ENCODE measurements around the gene CDCA4.
A peak's percentile ranks its signal among the peaks of the same experiment; 100 is the strongest.

The CDCA4 gene

DNA sequence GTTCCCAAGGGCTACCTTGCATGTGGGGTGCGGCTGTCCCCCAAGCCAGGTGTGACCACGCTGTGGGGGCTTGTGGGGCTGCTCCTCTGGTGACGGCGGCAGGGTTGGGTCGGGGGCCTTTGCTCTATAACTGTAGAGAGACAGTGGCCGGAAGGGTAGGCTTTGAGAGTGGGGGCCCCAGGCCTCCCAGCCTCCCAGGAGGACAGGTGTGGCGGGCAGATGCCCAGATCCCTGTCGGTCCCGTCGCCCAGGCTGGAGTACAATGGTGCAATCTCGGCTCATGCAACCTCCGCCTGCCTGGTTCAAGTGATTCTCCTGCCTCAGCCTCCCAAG lies 47.1 kb upstream of the CDCA4 start:
- Histone ChIP-seq H3K36me3 (ENCODE audit: control insufficient read depth in 1 of 2, insufficient read depth in 2 of 2, low read length in 2 of 2) (no peaks in the 10 kb centered on the region), H3K79me1 (ENCODE audit: low read length) (no peaks in the 10 kb centered on the region), H3K4me3 (ENCODE audit: low read depth, low read length) (no peak overlapping the region), H3K4ac (ENCODE audit: low read depth, low read length) (no peak overlapping the region), H3K9me3 (ENCODE audit: insufficient read depth, low read depth, low read length) (peaks cover 7% of the 10 kb centered on the region), H4K12ac (ENCODE audit: low read depth, low read length) (no peak overlapping the region), H2AFZ (ENCODE audit: insufficient read depth, low read length, poor library complexity) (no peak overlapping the region), H3K4me1 (ENCODE audit: control insufficient read depth in 1 of 2, insufficient read depth in 2 of 2, low read length in 2 of 2) (peaks cover 3 to 8% of the 10 kb centered on the region in 2 experiments), H2BK12ac (ENCODE audit: low read length) (peak overlapping the region; percentile 38), H4K8ac (ENCODE audit: low read depth, low read length) (no peak overlapping the region), H3K14ac (ENCODE audit: low read length) (no peak overlapping the region), H3K79me2 (ENCODE audit: control insufficient read depth, insufficient read depth, low read length, poor library complexity) (no peaks in the 10 kb centered on the region), H3K18ac (ENCODE audit: low read length) (no peak overlapping the region), H3K27me3 (ENCODE audit: insufficient read depth, low read length) (no peaks in the 10 kb centered on the region), H3K4me2 (ENCODE audit: low read length) (no peak overlapping the region), H3K27ac (ENCODE audit: low read depth, low read length) (no peak overlapping the region), H4K91ac (ENCODE audit: low read depth, low read length) (no peak overlapping the region), H2BK120ac (ENCODE audit: insufficient read depth, low read length, poor library complexity) (no peak overlapping the region), H3K23ac (ENCODE audit: low read length) (no peak overlapping the region), H3K9ac (ENCODE audit: low read length) (no peak overlapping the region), H2AK5ac (ENCODE audit: low read length) (no peak overlapping the region), H2BK5ac (ENCODE audit: low read depth, low read length, poor library complexity) (no peak overlapping the region)
- DNase-seq = no peak
- WGBS (ENCODE audit: extremely low coverage, insufficient coverage, insufficient read length) = no CpG with 5 or more reads among the region's 12 CpGs

DNA sequence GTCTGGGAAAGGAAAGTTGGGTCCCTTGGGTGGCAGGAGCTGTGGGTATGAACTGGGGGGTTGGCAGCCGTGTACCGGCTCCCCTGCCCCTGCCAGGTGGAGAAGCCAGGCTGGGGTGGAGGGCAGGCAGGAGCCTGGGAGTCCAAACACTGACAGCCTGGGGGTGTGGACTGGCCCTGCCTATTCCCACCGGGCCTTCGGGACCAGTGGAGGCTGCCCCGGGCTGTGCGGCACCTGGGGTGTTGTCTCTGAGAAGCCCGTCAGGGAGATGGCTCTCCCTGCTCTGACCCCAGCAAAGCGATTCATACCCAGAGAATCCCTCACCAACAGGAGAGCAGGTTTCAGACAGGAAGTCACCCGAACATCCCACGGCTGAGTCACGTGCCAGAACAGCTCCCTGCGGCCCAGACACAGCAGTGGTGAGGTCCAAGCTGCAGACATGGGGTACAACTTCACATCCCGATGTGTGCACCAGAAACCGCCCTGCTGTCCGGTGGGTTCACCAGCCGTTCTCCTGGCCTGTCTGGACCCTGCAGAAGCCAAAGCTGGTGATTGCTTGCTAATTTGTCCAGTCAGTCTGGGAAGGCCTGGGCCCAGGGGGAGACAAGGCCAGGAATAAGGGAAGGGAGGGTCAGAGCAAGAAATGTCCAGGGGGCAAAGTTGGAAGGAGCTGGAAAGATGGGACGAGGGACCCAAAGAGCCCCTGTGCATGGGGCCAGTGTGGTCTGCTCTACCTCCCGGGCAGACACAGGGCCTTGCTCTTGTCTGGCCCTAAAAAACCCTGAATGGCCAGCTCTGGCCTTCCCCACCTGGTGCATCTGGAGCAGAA lies 46.5 kb upstream of the CDCA4 start:
- H3K27ac ChIP-seq (ENCODE audit: low read depth, low read length) = no peak overlapping the region
- H3K36me3 ChIP-seq (ENCODE audit: control insufficient read depth in 1 of 2, insufficient read depth in 2 of 2, low read length in 2 of 2) = no peaks in the 10 kb centered on the region
- peak overlapping the region; percentile 38 for H2BK12ac ChIP-seq (ENCODE audit: low read length)
- no peaks in the 10 kb centered on the region for H3K79me1 ChIP-seq (ENCODE audit: low read length)
- WGBS (ENCODE audit: extremely low coverage, insufficient coverage, insufficient read length) = no CpG with 5 or more reads among the region's 18 CpGs
- no peak overlapping the region for H3K14ac ChIP-seq (ENCODE audit: low read length)
- H2BK120ac ChIP-seq (ENCODE audit: insufficient read depth, low read length, poor library complexity) = no peak overlapping the region
- H3K9ac ChIP-seq (ENCODE audit: low read length) = no peak overlapping the region
- H3K4me2 ChIP-seq (ENCODE audit: low read length) = no peak overlapping the region
- H2BK5ac ChIP-seq (ENCODE audit: low read depth, low read length, poor library complexity) = no peak overlapping the region
- H2AK5ac ChIP-seq (ENCODE audit: low read length) = no peak overlapping the region
- H3K23ac ChIP-seq (ENCODE audit: low read length) = no peak overlapping the region
- no peak overlapping the region for H3K18ac ChIP-seq (ENCODE audit: low read length)
- H4K12ac ChIP-seq (ENCODE audit: low read depth, low read length) = no peak overlapping the region
- H4K8ac ChIP-seq (ENCODE audit: low read depth, low read length) = no peak overlapping the region
- H3K4me3 ChIP-seq (ENCODE audit: low read depth, low read length) = no peak overlapping the region
- no peak overlapping the region for H2AFZ ChIP-seq (ENCODE audit: insufficient read depth, low read length, poor library complexity)
- no peaks in the 10 kb centered on the region for H3K79me2 ChIP-seq (ENCODE audit: control insufficient read depth, insufficient read depth, low read length, poor library complexity)
- H3K4ac ChIP-seq (ENCODE audit: low read depth, low read length) = no peak overlapping the region
- peaks cover 3 to 8% of the 10 kb centered on the region in 2 experiments for H3K4me1 ChIP-seq (ENCODE audit: control insufficient read depth in 1 of 2, insufficient read depth in 2 of 2, low read length in 2 of 2)
- peaks cover 7% of the 10 kb centered on the region for H3K9me3 ChIP-seq (ENCODE audit: insufficient read depth, low read depth, low read length)
- H4K91ac ChIP-seq (ENCODE audit: low read depth, low read length) = no peak overlapping the region
- no peaks in the 10 kb centered on the region for H3K27me3 ChIP-seq (ENCODE audit: insufficient read depth, low read length)
- peak in 1 of 2 donors; percentile 16 for DNase-seq

DNA sequence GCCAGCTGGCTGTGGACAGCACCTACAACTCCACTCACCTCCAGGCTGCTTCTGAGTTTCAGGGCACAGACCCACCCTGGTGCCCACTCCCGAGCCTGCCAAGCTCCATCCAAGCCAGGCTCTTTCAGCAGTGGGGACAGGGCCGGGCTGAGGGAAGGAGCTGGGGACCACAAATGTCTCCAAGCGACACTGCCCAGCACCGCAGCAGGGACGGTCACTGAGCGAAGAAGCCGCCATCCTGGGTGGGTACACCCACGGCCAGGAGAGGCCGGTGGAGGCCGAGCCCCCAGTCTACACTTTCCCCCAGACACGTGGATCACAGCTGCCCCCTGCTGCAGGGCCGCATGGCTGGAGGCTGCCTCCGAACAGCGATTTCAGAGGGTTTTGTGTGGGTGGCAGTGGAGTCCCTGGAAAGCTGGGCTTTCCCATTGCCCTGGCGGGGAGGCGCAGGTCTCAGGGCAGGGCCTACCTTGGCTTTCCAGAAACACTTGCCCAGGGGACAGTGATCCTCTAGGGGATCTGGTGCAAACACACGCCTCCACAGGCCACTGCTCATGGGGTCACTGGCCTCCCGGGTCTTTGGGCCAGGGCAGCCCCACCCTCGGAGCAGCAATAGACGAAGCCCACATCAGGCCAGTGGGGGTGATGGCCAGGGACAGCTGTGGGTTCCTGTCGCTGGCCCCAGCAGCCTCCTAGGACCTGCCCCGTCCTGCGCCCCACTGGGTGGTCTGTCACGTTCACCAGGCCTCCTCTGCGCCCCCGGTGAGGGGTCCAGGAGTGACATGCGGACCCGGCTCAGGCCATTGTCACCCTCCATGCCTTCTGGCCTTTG lies 45.6 kb upstream of the CDCA4 start:
- Histone ChIP-seq H3K79me2 (ENCODE audit: control insufficient read depth, insufficient read depth, low read length, poor library complexity) (no peaks in the 10 kb centered on the region), H3K79me1 (ENCODE audit: low read length) (no peaks in the 10 kb centered on the region), H4K12ac (ENCODE audit: low read depth, low read length) (no peak overlapping the region), H3K4ac (ENCODE audit: low read depth, low read length) (no peak overlapping the region), H3K27ac (ENCODE audit: low read depth, low read length) (no peak overlapping the region), H3K36me3 (ENCODE audit: control insufficient read depth in 1 of 2, insufficient read depth in 2 of 2, low read length in 2 of 2) (no peaks in the 10 kb centered on the region), H3K4me2 (ENCODE audit: low read length) (no peak overlapping the region), H2BK12ac (ENCODE audit: low read length) (no peak overlapping the region), H2BK5ac (ENCODE audit: low read depth, low read length, poor library complexity) (no peak overlapping the region), H3K23ac (ENCODE audit: low read length) (no peak overlapping the region), H2BK120ac (ENCODE audit: insufficient read depth, low read length, poor library complexity) (no peak overlapping the region), H2AFZ (ENCODE audit: insufficient read depth, low read length, poor library complexity) (no peak overlapping the region), H3K4me1 (ENCODE audit: control insufficient read depth in 1 of 2, insufficient read depth in 2 of 2, low read length in 2 of 2) (peaks cover 3 to 8% of the 10 kb centered on the region in 2 experiments), H4K91ac (ENCODE audit: low read depth, low read length) (peak overlapping the region; percentile 18), H2AK5ac (ENCODE audit: low read length) (no peak overlapping the region), H3K18ac (ENCODE audit: low read length) (no peak overlapping the region), H3K4me3 (ENCODE audit: low read depth, low read length) (no peak overlapping the region), H3K14ac (ENCODE audit: low read length) (no peak overlapping the region), H3K9ac (ENCODE audit: low read length) (no peak overlapping the region), H3K9me3 (ENCODE audit: insufficient read depth, low read depth, low read length) (peaks cover 7% of the 10 kb centered on the region), H4K8ac (ENCODE audit: low read depth, low read length) (no peak overlapping the region), H3K27me3 (ENCODE audit: insufficient read depth, low read length) (no peaks in the 10 kb centered on the region)
- no peak for DNase-seq
- no CpG with 5 or more reads among the region's 28 CpGs for WGBS (ENCODE audit: extremely low coverage, insufficient coverage, insufficient read length)

- no peaks in the 10 kb centered on the region for H3K79me1 ChIP-seq (ENCODE audit: low read length)
- no peak within 1 kb of the TSS for H3K4ac ChIP-seq (ENCODE audit: low read depth, low read length)
- H3K27ac ChIP-seq (ENCODE audit: low read depth, low read length) = no peak within 1 kb of the TSS
- no peak within 1 kb of the TSS for H3K14ac ChIP-seq (ENCODE audit: low read length)
- no peak within 1 kb of the TSS for H3K9ac ChIP-seq (ENCODE audit: low read length)
- DNase-seq = peak; percentile 58 to 59
- no peaks in the 10 kb centered on the region for H3K36me3 ChIP-seq (ENCODE audit: control insufficient read depth in 1 of 2, insufficient read depth in 2 of 2, low read length in 2 of 2)
- H4K91ac ChIP-seq (ENCODE audit: low read depth, low read length) = peak within 1 kb of the TSS; percentile 18
- no peak within 1 kb of the TSS for H2BK12ac ChIP-seq (ENCODE audit: low read length)
- H3K27me3 ChIP-seq (ENCODE audit: insufficient read depth, low read length) = no peaks in the 10 kb centered on the region
- H3K79me2 ChIP-seq (ENCODE audit: control insufficient read depth, insufficient read depth, low read length, poor library complexity) = no peaks in the 10 kb centered on the region
- H4K8ac ChIP-seq (ENCODE audit: low read depth, low read length) = no peak within 1 kb of the TSS
- H2AFZ ChIP-seq (ENCODE audit: insufficient read depth, low read length, poor library complexity) = no peak within 1 kb of the TSS
- peaks cover 7% of the 10 kb centered on the region for H3K9me3 ChIP-seq (ENCODE audit: insufficient read depth, low read depth, low read length)
- H2AK5ac ChIP-seq (ENCODE audit: low read length) = no peak within 1 kb of the TSS
- peaks cover 3 to 8% of the 10 kb centered on the region in 2 experiments for H3K4me1 ChIP-seq (ENCODE audit: control insufficient read depth in 1 of 2, insufficient read depth in 2 of 2, low read length in 2 of 2)
- no CpG with 5 or more reads among the region's 22 CpGs for whole genome bisulfite sequencing (ENCODE audit: extremely low coverage, insufficient coverage, insufficient read length)
- H4K12ac ChIP-seq (ENCODE audit: low read depth, low read length) = no peak within 1 kb of the TSS
- H3K23ac ChIP-seq (ENCODE audit: low read length) = no peak within 1 kb of the TSS
- no peak within 1 kb of the TSS for H2BK120ac ChIP-seq (ENCODE audit: insufficient read depth, low read length, poor library complexity)
- no peak within 1 kb of the TSS for H3K18ac ChIP-seq (ENCODE audit: low read length)
- H3K4me3 ChIP-seq (ENCODE audit: low read depth, low read length) = no peak within 1 kb of the TSS
- H2BK5ac ChIP-seq (ENCODE audit: low read depth, low read length, poor library complexity) = no peak within 1 kb of the TSS
- H3K4me2 ChIP-seq (ENCODE audit: low read length) = no peak within 1 kb of the TSS
Observed at GRCh38 chr14:105065280-105066228, 44.7 kb upstream of the CDCA4 start, which contains the start of gene GPR132. Gene GPR132, minus strand, starts transcription at chr14:105065430. Its CDS starts 10,010 bp downstream, at chr14:105055420.

Measured in trophoblast cell (in vitro differentiated cells and primary cell).